Glomerular visceral epithelial cell (primary cell): Measurements from ENCODE around the gene BBS7.

Source experiments
- DNase-seq: peaks from one replicate; pipeline ENCODE4 v3.0.0-alpha.2; 2016; ENCODE audit errors: extremely low spot score

Gene BBS7

GRCh38 chr4:121869841-121870822 is at the start of gene BBS7:
Gene BBS7 (minus strand): TSS chr4:121870474. CDS start chr4:121870313, 161 bp downstream.
- peak; percentile 98 for DNase-seq

- DNase-seq, result no peak
These were observed 43.4 kb upstream of the BBS7 start for GRCh38 chr4:121913667-121914066.

GRCh38 chr4:121908346-121908745 is 38.1 kb upstream of the BBS7 start:
- no peak for DNase-seq

- DNase-seq, result peak; percentile 59
These were observed 30.1 kb upstream of the BBS7 start for GRCh38 chr4:121900132-121900983.

- DNase-seq, result no peak
These were observed 27.9 kb upstream of the BBS7 start for GRCh38 chr4:121898150-121898549.

- DNase-seq, result no peak
These were observed 17.9 kb upstream of the BBS7 start for GRCh38 chr4:121888134-121888533.

GRCh38 chr4:121885115-121885514 is 14.8 kb upstream of the BBS7 start:
- no peak for DNase-seq

- DNase-seq, result no peak
These were observed 10.9 kb upstream of the BBS7 start for GRCh38 chr4:121881158-121881557.

GRCh38 chr4:121879135-121879534 is 8.9 kb upstream of the BBS7 start:
- DNase-seq, result no peak

GRCh38 chr4:121877041-121877773 is 6.9 kb upstream of the BBS7 start:
- DNase-seq, result no peak

GRCh38 chr4:121876070-121876469 is 5.8 kb upstream of the BBS7 start:
- DNase-seq, result no peak

GRCh38 chr4:121875652-121876051 is 5.4 kb upstream of the BBS7 start:
- DNase-seq, result no peak

- DNase-seq, result no peak
These were observed 3.3 kb upstream of the BBS7 start for GRCh38 chr4:121873604-121874003.

- no peak for DNase-seq
These were observed 6.5 kb downstream of the BBS7 start for GRCh38 chr4:121863799-121864198.

GRCh38 chr4:121861426-121861825 is 8.8 kb downstream of the BBS7 start:
- no peak for DNase-seq

- no peak for DNase-seq
These were observed 10.2 kb downstream of the BBS7 start for GRCh38 chr4:121860121-121860520.

- DNase-seq, result no peak
These were observed 18.9 kb downstream of the BBS7 start for GRCh38 chr4:121851354-121851753.

- no peak for DNase-seq
These were observed 23.6 kb downstream of the BBS7 start for GRCh38 chr4:121846662-121847061.

- DNase-seq, result no peak
These were observed 27.4 kb downstream of the BBS7 start for GRCh38 chr4:121842862-121843261.

- no peak for DNase-seq
These were observed 32.1 kb downstream of the BBS7 start for GRCh38 chr4:121838136-121838535.

- DNase-seq, result no peak
These were observed 40.8 kb downstream of the BBS7 start for GRCh38 chr4:121829511-121829910.

GRCh38 chr4:121827853-121828252 is 42.4 kb downstream of the BBS7 start:
- DNase-seq, result peak; percentile 13
